H1 (cell line): Measurements from ENCODE around the gene PLCB1.

Experiments used
- ATF3 ChIP-seq: IDR thresholded peaks from 2 replicates; pipeline ENCODE4 v1.6.1; 2011; ENCODE audit warnings: low read depth, mild to moderate bottlenecking, low read length; ENCODE audit not compliant: insufficient read depth
- BACH1 ChIP-seq: IDR thresholded peaks from 2 replicates; pipeline ENCODE4 v1.6.1; 2012; ENCODE audit warnings: low read length, improper control_type of control experiment
- CHD1 ChIP-seq: IDR thresholded peaks from 2 replicates; pipeline ENCODE4 v1.6.1; 2012; ENCODE audit warnings: low read depth, low read length, improper control_type of control experiment
- CTCF ChIP-seq, 3 experiments: IDR thresholded peaks; 1 replicate in 2 of 3; 2 replicates in 1 of 3; pipeline versions ENCODE4 v1.5.1 to v1.6.1; 2011; ENCODE audit warnings: low read length in 3 of 3, mild to moderate bottlenecking in 3 of 3, inconsistent platforms in 2 of 3, low read depth in 1 of 3, moderate library complexity in 1 of 3; ENCODE audit not compliant: insufficient read depth in 1 of 3; ENCODE audit errors: control extremely low read depth in 1 of 3
- EZH2 ChIP-seq: fragments of 200-600 bp; sonication (generic); IDR thresholded peaks from 2 replicates; pipeline ENCODE4 v1.7.1; 2012; ENCODE audit warnings: low read depth, mild to moderate bottlenecking, moderate library complexity, low read length, inconsistent platforms; ENCODE audit not compliant: severe bottlenecking
- FOSL1 ChIP-seq: IDR thresholded peaks from 2 replicates; pipeline ENCODE4 v1.6.1; 2011; ENCODE audit warnings: mild to moderate bottlenecking, low read depth, low read length, moderate library complexity; ENCODE audit not compliant: insufficient read depth
- HDAC2 ChIP-seq, 2 experiments: fragments of 300-600 bp in 1 of 2; sonication (generic) in 1 of 2; IDR thresholded peaks; 2 replicates each; pipeline ENCODE4 v1.6.1; 2011 to 2012; ENCODE audit warnings: low read depth in 2 of 2, low read length in 2 of 2, mild to moderate bottlenecking in 2 of 2, moderate library complexity in 2 of 2, borderline replicate concordance in 1 of 2, inconsistent platforms in 1 of 2
- KDM1A ChIP-seq: fragments of 200-600, 300-600 bp; sonication (generic); IDR thresholded peaks from 2 replicates; pipeline ENCODE4 v1.7.1; 2016; ENCODE audit warnings: mild to moderate bottlenecking, low read length, borderline replicate concordance
- POLR2AphosphoS5 ChIP-seq: IDR thresholded peaks from 2 replicates; pipeline ENCODE4 v1.6.1; 2011; ENCODE audit warnings: low read depth, low read length
- SP2 ChIP-seq: IDR thresholded peaks from 2 replicates; pipeline ENCODE4 v1.6.1; 2012; ENCODE audit warnings: mild to moderate bottlenecking, low read length, inconsistent platforms
- ZNF274 ChIP-seq: IDR thresholded peaks from 2 replicates; pipeline ENCODE4 v1.7.0; 2012; ENCODE audit warnings: low read length, borderline replicate concordance; ENCODE audit errors: extremely low read depth

- TF ChIP-seq SP2 (no peak), BACH1 (no peak), CTCF (IDR thresholded peaks at IDR 0.05; ENCODE audit: control extremely low read depth in 1 of 3, insufficient read depth in 1 of 3, low read depth in 1 of 3, low read length in 3 of 3) (no peak), ATF3 (no peak), POLR2AphosphoS5 (no peak), KDM1A (no peak), CHD1 (no peak), ZNF274 (no peak), FOSL1 (no peak), HDAC2 (IDR thresholded peaks at IDR 0.05; ENCODE audit: borderline replicate concordance in 1 of 2, low read depth in 2 of 2, low read length in 2 of 2) (no peak), EZH2 (no peak)
These were observed 499.2 kb downstream of the PLCB1 start for GRCh38 chr20:8631271-8631670.
